ENCODE results near the gene LCOR. TPM values are rescaled to one million over a fixed set of nuclear protein-coding genes. Genes with fewer than 3 reads are reported as not detected.
"Not testable (repeated sequence)": the region's sequence is repeated elsewhere in the genome, so short reads cannot be mapped to it uniquely, and the experiment has no call there.

Gene LCOR
- total RNA-seq, 1 experiment from 2014 or later: 10.5 TPM

DNA sequence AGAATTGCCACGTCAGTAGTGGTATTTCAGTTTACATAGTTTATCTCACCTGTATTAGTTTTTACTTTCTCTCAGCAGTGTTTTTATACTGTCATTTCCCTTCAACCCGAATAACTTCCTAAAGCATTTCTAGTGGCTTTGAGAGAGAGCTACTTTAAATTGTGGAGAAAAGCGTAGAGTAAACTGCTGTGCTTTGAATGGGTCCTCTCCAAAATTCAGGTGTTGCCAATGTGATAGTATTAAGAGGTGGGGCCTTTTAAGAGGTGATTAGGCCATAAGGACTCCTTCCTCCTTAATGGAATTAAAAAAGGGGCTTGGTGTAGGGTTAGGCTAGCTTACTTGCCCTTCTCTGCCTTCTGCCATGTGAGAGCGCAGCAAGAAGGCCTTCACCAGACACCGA lies 98.4 kb downstream of the LCOR start:
- Histone ChIP-seq H2AFZ (ENCODE audit: low read length) (no peak overlapping the region), H3K27ac (ENCODE audit: low read length) (no peak overlapping the region), H3K79me2 (ENCODE audit: low read length) (0 out of 2 replicates have a peak, but pooled peaks cover 3% of the 10 kb centered on the region), H3K9me3 (ENCODE audit: low read length) (no peaks in the 10 kb centered on the region), H3F3A (ENCODE audit: low read length, unreplicated experiment) (no peaks in the 10 kb centered on the region), H3K4me1 (ENCODE audit: insufficient read depth, low read length) (no peaks in the 10 kb centered on the region), H3K27me3 (ENCODE audit: low read length) (no peaks in the 10 kb centered on the region), H3K4me3 (ENCODE audit: low read length) (no peak overlapping the region), H3K9me2 (replicated peaks; ENCODE audit: low read length) (no peaks in the 10 kb centered on the region), H4K20me1 (ENCODE audit: low read length) (no peaks in the 10 kb centered on the region), H3K36me3 (ENCODE audit: low read depth, low read length) (peaks cover 9% of the 10 kb centered on the region; the same call in 1 of the 2 replicates), H3K9ac (ENCODE audit: low read length) (no peak overlapping the region), H3K4me2 (ENCODE audit: low read length) (no peak overlapping the region)
- BruUV-seq (replicated peaks): no TSS peak
- no peak for ATAC-seq
- CTCF ChIA-PET: no interaction called here
- intact Hi-C loops (cut with micrococcal nuclease): no loop called here
- TF ChIP-seq EZH2phosphoT487 (IDR thresholded peaks at IDR 0.05; ENCODE audit: borderline replicate concordance, low read length): no peak
- no peak for TF ChIP-seq EZH2 (IDR thresholded peaks at IDR 0.05; ENCODE audit: low read length, unreplicated experiment)
- TF ChIP-seq, protein P1, sequence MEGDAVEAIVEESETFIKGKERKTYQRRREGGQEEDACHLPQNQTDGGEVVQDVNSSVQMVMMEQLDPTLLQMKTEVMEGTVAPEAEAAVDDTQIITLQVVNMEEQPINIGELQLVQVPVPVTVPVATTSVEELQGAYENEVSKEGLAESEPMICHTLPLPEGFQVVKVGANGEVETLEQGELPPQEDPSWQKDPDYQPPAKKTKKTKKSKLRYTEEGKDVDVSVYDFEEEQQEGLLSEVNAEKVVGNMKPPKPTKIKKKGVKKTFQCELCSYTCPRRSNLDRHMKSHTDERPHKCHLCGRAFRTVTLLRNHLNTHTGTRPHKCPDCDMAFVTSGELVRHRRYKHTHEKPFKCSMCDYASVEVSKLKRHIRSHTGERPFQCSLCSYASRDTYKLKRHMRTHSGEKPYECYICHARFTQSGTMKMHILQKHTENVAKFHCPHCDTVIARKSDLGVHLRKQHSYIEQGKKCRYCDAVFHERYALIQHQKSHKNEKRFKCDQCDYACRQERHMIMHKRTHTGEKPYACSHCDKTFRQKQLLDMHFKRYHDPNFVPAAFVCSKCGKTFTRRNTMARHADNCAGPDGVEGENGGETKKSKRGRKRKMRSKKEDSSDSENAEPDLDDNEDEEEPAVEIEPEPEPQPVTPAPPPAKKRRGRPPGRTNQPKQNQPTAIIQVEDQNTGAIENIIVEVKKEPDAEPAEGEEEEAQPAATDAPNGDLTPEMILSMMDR (conservative IDR thresholded peaks at IDR 0.05; ENCODE audit: low read depth, low read length): no peak
- DNase-seq: no peak
- POLR2A ChIA-PET (ENCODE audit: unreplicated experiment): no interaction called here

- Histone ChIP-seq H3K4me2 (ENCODE audit: low read length) (no peak overlapping the region), H3K9me2 (replicated peaks; ENCODE audit: low read length) (no peaks in the 10 kb centered on the region), H3K27ac (ENCODE audit: low read length) (no peak overlapping the region), H3K4me1 (ENCODE audit: insufficient read depth, low read length) (no peaks in the 10 kb centered on the region), H3K79me2 (ENCODE audit: low read length) (no peaks in the 10 kb centered on the region), H3K4me3 (ENCODE audit: low read length) (no peak overlapping the region), H2AFZ (ENCODE audit: low read length) (no peak overlapping the region), H3K9ac (ENCODE audit: low read length) (no peak overlapping the region), H4K20me1 (ENCODE audit: low read length) (no peaks in the 10 kb centered on the region), H3K27me3 (ENCODE audit: low read length) (no peaks in the 10 kb centered on the region), H3K36me3 (ENCODE audit: low read depth, low read length) (no peaks in the 10 kb centered on the region), H3F3A (ENCODE audit: low read length, unreplicated experiment) (no peaks in the 10 kb centered on the region), H3K9me3 (ENCODE audit: low read length) (no peaks in the 10 kb centered on the region)
- no TSS peak for BruUV-seq (replicated peaks)
- no peak for TF ChIP-seq EZH2phosphoT487 (IDR thresholded peaks at IDR 0.05; ENCODE audit: borderline replicate concordance, low read length)
- no peak for TF ChIP-seq EZH2 (IDR thresholded peaks at IDR 0.05; ENCODE audit: low read length, unreplicated experiment)
- TF ChIP-seq, protein P1 (conservative IDR thresholded peaks at IDR 0.05; ENCODE audit: low read depth, low read length): no peak
- ATAC-seq (no peak), DNase-seq (no peak)
- ChIA-PET POLR2A (ENCODE audit: unreplicated experiment) (no interaction called here), CTCF (no interaction called here)
- intact Hi-C loops (cut with micrococcal nuclease): no loop called here
These were observed 103.0 kb downstream of the LCOR start for GRCh38 chr10:96935148-96935547.

- POLR2A ChIA-PET (ENCODE audit: unreplicated experiment): no interaction called here
These were observed 103.7 kb downstream of the LCOR start for GRCh38 chr10:96935810-96936209.

GRCh38 chr10:96943161-96943560 lies 111.1 kb downstream of the LCOR start:
- H3K27me3 ChIP-seq (ENCODE audit: low read length); H3K4me2 ChIP-seq (ENCODE audit: low read length); H2AFZ ChIP-seq (ENCODE audit: low read length); H3F3A ChIP-seq (ENCODE audit: low read length, unreplicated experiment); H4K20me1 ChIP-seq (ENCODE audit: low read length); H3K9me3 ChIP-seq (ENCODE audit: low read length); BruUV-seq (replicated peaks); H3K79me2 ChIP-seq (ENCODE audit: low read length); ATAC-seq; POLR2A ChIA-PET (ENCODE audit: unreplicated experiment); H3K4me1 ChIP-seq (ENCODE audit: insufficient read depth, low read length); intact Hi-C loops (cut with micrococcal nuclease); H3K4me3 ChIP-seq (ENCODE audit: low read length); H3K9ac ChIP-seq (ENCODE audit: low read length); H3K9me2 ChIP-seq (replicated peaks; ENCODE audit: low read length); H3K36me3 ChIP-seq (ENCODE audit: low read depth, low read length); H3K27ac ChIP-seq (ENCODE audit: low read length); DNase-seq; CTCF ChIA-PET: not testable (repeated sequence)

More at GRCh38 chr10:96935810-96936209, 103.7 kb downstream of the LCOR start:
- no peak for TF ChIP-seq EZH2 (IDR thresholded peaks at IDR 0.05; ENCODE audit: low read length, unreplicated experiment)
- no peak for TF ChIP-seq EZH2phosphoT487 (IDR thresholded peaks at IDR 0.05; ENCODE audit: borderline replicate concordance, low read length)
- TF ChIP-seq, protein P1 (conservative IDR thresholded peaks at IDR 0.05; ENCODE audit: low read depth, low read length): no peak
- H3K9ac ChIP-seq (ENCODE audit: low read length): no peak overlapping the region
- no peaks in the 10 kb centered on the region for H4K20me1 ChIP-seq (ENCODE audit: low read length)
- no peaks in the 10 kb centered on the region for H3K27me3 ChIP-seq (ENCODE audit: low read length)
- no peak overlapping the region for H3K4me3 ChIP-seq (ENCODE audit: low read length)
- H3K4me1 ChIP-seq (ENCODE audit: insufficient read depth, low read length): no peaks in the 10 kb centered on the region
- intact Hi-C loops (cut with micrococcal nuclease): no loop called here
- BruUV-seq (replicated peaks): no TSS peak
- H2AFZ ChIP-seq (ENCODE audit: low read length): no peak overlapping the region
- no peak overlapping the region for H3K27ac ChIP-seq (ENCODE audit: low read length)
- CTCF ChIA-PET: no interaction called here
- H3K9me3 ChIP-seq (ENCODE audit: low read length): no peaks in the 10 kb centered on the region
- no peak overlapping the region for H3K4me2 ChIP-seq (ENCODE audit: low read length)
- ATAC-seq (no peak), DNase-seq (no peak)
- no peaks in the 10 kb centered on the region for H3F3A ChIP-seq (ENCODE audit: low read length, unreplicated experiment)
- H3K79me2 ChIP-seq (ENCODE audit: low read length): no peaks in the 10 kb centered on the region
- H3K9me2 ChIP-seq (replicated peaks; ENCODE audit: low read length): no peaks in the 10 kb centered on the region
- H3K36me3 ChIP-seq (ENCODE audit: low read depth, low read length): no peaks in the 10 kb centered on the region

Measured in PC-3 (cell line).